Loucy (cell line): Measurements from ENCODE around the gene TYR.

Source experiments
- H2AFZ ChIP-seq: fragments of 200-600 bp; sonication (generic); 2 replicates; pipeline ENCODE4 v1.6.0; 2016; ENCODE audit warnings: antibody characterized with exemption, mild to moderate bottlenecking, low read length, moderate library complexity
- H3F3A ChIP-seq: fragments of 200-600 bp; 2 replicates; pipeline ENCODE4 v1.6.0; 2016; ENCODE audit warnings: antibody characterized with exemption, low read depth, mild to moderate bottlenecking
- H3K27me3 ChIP-seq: fragments of 200-600 bp; sonication (generic); 2 replicates; pipeline ENCODE4 v1.6.1; 2014; ENCODE audit warnings: low read length, mild to moderate bottlenecking; ENCODE audit not compliant: insufficient read depth, poor library complexity, severe bottlenecking
- H3K36me3 ChIP-seq: fragments of 200-600 bp; sonication (generic); 2 replicates; pipeline ENCODE4 v1.6.1; 2016; ENCODE audit warnings: low read length; ENCODE audit not compliant: insufficient read depth
- H3K4me1 ChIP-seq: fragments of 200-600 bp; sonication (generic); 2 replicates; pipeline ENCODE4 v1.5.1; 2014; ENCODE audit warnings: low read length, mild to moderate bottlenecking; ENCODE audit not compliant: insufficient read depth, poor library complexity, severe bottlenecking
- H3K4me2 ChIP-seq: fragments of 200-600 bp; sonication (generic); 2 replicates; pipeline ENCODE4 v1.6.0; 2014; ENCODE audit warnings: antibody characterized with exemption, low read length, low read depth, mild to moderate bottlenecking; ENCODE audit not compliant: poor library complexity, severe bottlenecking
- H3K4me3 ChIP-seq: fragments of 200-600 bp; sonication (generic); 2 replicates; pipeline ENCODE4 v1.5.1; 2014; ENCODE audit warnings: low read length, mild to moderate bottlenecking, mixed read lengths; ENCODE audit not compliant: poor library complexity, severe bottlenecking
- H3K79me2 ChIP-seq: fragments of 200-600 bp; sonication (generic); 2 replicates; pipeline ENCODE4 v1.6.1; 2014; ENCODE audit warnings: low read length; ENCODE audit not compliant: insufficient read depth
- H3K9ac ChIP-seq: fragments of 200-600 bp; sonication (generic); 2 replicates; pipeline ENCODE4 v1.6.0; 2014; ENCODE audit warnings: mild to moderate bottlenecking, low read depth, low read length, moderate library complexity; ENCODE audit not compliant: poor library complexity, severe bottlenecking
- H3K9me2 ChIP-seq: fragments of 200-600 bp; sonication (generic); replicated peaks from 2 replicates; pipeline ENCODE4 v1.6.1; 2016; ENCODE audit warnings: low read depth, low read length, mixed read lengths
- H3K9me3 ChIP-seq: fragments of 200-600 bp; sonication (generic); 2 replicates; pipeline ENCODE4 v1.6.1; 2014; ENCODE audit warnings: mild to moderate bottlenecking, antibody characterized with exemption, low read length, low read depth; ENCODE audit not compliant: insufficient read depth
- H4K20me1 ChIP-seq: fragments of 200-600 bp; sonication (generic); 2 replicates; pipeline ENCODE4 v1.6.0; 2014; ENCODE audit warnings: antibody characterized with exemption, low read length, mild to moderate bottlenecking; ENCODE audit not compliant: insufficient read depth, poor library complexity, severe bottlenecking
- CTCF ChIP-seq: fragments of 200-600 bp; sonication (generic); conservative IDR thresholded peaks from 2 replicates; pipeline ENCODE4 v1.5.1; 2014; ENCODE audit warnings: mild to moderate bottlenecking, antibody characterized with exemption, low read length
- EZH2phosphoT487 ChIP-seq: fragments of 200-600 bp; IDR thresholded peaks from 2 replicates; pipeline ENCODE4 v1.6.1; 2018; ENCODE audit warnings: antibody characterized with exemption, mild to moderate bottlenecking, moderate library complexity, borderline replicate concordance

The TYR gene

GRCh38 chr11:89159974-89160373, 17.7 kb upstream of the TYR start:
- Histone ChIP-seq H3K79me2 (no peaks in the 10 kb centered on the region), H3K4me3 (no peak overlapping the region), H3K9me3 (no peaks in the 10 kb centered on the region), H4K20me1 (no peaks in the 10 kb centered on the region), H3K4me1 (no peaks in the 10 kb centered on the region), H3K27me3 (no peaks in the 10 kb centered on the region), H3K9ac (no peak overlapping the region), H3K9me2 (no peaks in the 10 kb centered on the region), H3F3A (no peaks in the 10 kb centered on the region), H3K36me3 (no peaks in the 10 kb centered on the region), H2AFZ (no peak overlapping the region), H3K4me2 (no peak overlapping the region)
- TF ChIP-seq EZH2phosphoT487 (no peak), CTCF (no peak)

GRCh38 chr11:89161949-89162348, 15.7 kb upstream of the TYR start:
- H3K9ac ChIP-seq = no peak overlapping the region
- H3F3A ChIP-seq = no peaks in the 10 kb centered on the region
- no peaks in the 10 kb centered on the region for H3K4me1 ChIP-seq
- no peaks in the 10 kb centered on the region for H3K79me2 ChIP-seq
- no peak overlapping the region for H3K4me3 ChIP-seq
- H3K4me2 ChIP-seq = no peak overlapping the region
- H4K20me1 ChIP-seq = no peaks in the 10 kb centered on the region
- TF ChIP-seq EZH2phosphoT487 = no peak
- TF ChIP-seq CTCF = no peak
- no peaks in the 10 kb centered on the region for H3K36me3 ChIP-seq
- H3K9me3 ChIP-seq = no peaks in the 10 kb centered on the region
- no peaks in the 10 kb centered on the region for H3K9me2 ChIP-seq
- H3K27me3 ChIP-seq = no peaks in the 10 kb centered on the region
- H2AFZ ChIP-seq = no peak overlapping the region

- Histone ChIP-seq H3K27me3 (no peaks in the 10 kb centered on the region), H3K4me2 (no peak overlapping the region), H3K9ac (no peak overlapping the region), H3K79me2 (no peaks in the 10 kb centered on the region), H3K4me1 (no peaks in the 10 kb centered on the region), H3K9me2 (no peaks in the 10 kb centered on the region), H4K20me1 (no peaks in the 10 kb centered on the region), H3K9me3 (no peaks in the 10 kb centered on the region), H3K36me3 (no peaks in the 10 kb centered on the region), H3K4me3 (no peak overlapping the region), H2AFZ (no peak overlapping the region), H3F3A (no peaks in the 10 kb centered on the region)
- TF ChIP-seq CTCF (no peak), EZH2phosphoT487 (no peak)
These were observed 14.0 kb upstream of the TYR start for GRCh38 chr11:89163686-89164085.
